ENCODE results near the gene ASB13.
"Not testable (repeated sequence)": the region's sequence is repeated elsewhere in the genome, so short reads cannot be mapped to it uniquely, and the experiment has no call there.

Gene ASB13

GRCh38 chr10:5595591-5595990, 70.8 kb downstream of the ASB13 start:
- Histone ChIP-seq H3K36me3 (ENCODE audit: insufficient read depth, low read length) (no peaks in the 10 kb centered on the region), H2AFZ (ENCODE audit: low read length, unreplicated experiment) (peak overlapping the region; percentile 73), H3K27me3 (ENCODE audit: insufficient read depth, low read length) (no peaks in the 10 kb centered on the region), H3K4me3 (ENCODE audit: low read depth, low read length) (peak overlapping the region; percentile 59), H3K4me1 (ENCODE audit: control insufficient read depth, insufficient read depth, low read length, unreplicated experiment) (peaks cover 28% of the 10 kb centered on the region), H3K27ac (ENCODE audit: low read depth, low read length) (peak overlapping the region; percentile 36), H3K79me2 (ENCODE audit: control insufficient read depth, insufficient read depth, low read length, unreplicated experiment) (no peaks in the 10 kb centered on the region)

GRCh38 chr10:5595095-5595494, 71.3 kb downstream of the ASB13 start:
- H3K27me3 ChIP-seq (ENCODE audit: insufficient read depth, low read length) = no peaks in the 10 kb centered on the region
- H3K4me3 ChIP-seq (ENCODE audit: low read depth, low read length) = no peak overlapping the region
- no peak overlapping the region for H2AFZ ChIP-seq (ENCODE audit: low read length, unreplicated experiment)
- H3K4me1 ChIP-seq (ENCODE audit: control insufficient read depth, insufficient read depth, low read length, unreplicated experiment) = peaks cover 28% of the 10 kb centered on the region
- H3K27ac ChIP-seq (ENCODE audit: low read depth, low read length) = no peak overlapping the region
- no peaks in the 10 kb centered on the region for H3K36me3 ChIP-seq (ENCODE audit: insufficient read depth, low read length)
- no peaks in the 10 kb centered on the region for H3K79me2 ChIP-seq (ENCODE audit: control insufficient read depth, insufficient read depth, low read length, unreplicated experiment)

- H3K4me3 ChIP-seq (ENCODE audit: low read depth, low read length) = no peak overlapping the region
- H2AFZ ChIP-seq (ENCODE audit: low read length, unreplicated experiment) = no peak overlapping the region
These were observed 71.9 kb downstream of the ASB13 start for GRCh38 chr10:5594271-5595049.

GRCh38 chr10:5593347-5593746, 73.0 kb downstream of the ASB13 start:
- H3K27me3 ChIP-seq (ENCODE audit: insufficient read depth, low read length); H3K4me3 ChIP-seq (ENCODE audit: low read depth, low read length); H3K36me3 ChIP-seq (ENCODE audit: insufficient read depth, low read length); H2AFZ ChIP-seq (ENCODE audit: low read length, unreplicated experiment); H3K27ac ChIP-seq (ENCODE audit: low read depth, low read length); H3K79me2 ChIP-seq (ENCODE audit: control insufficient read depth, insufficient read depth, low read length, unreplicated experiment): not testable (repeated sequence)
- H3K4me1 ChIP-seq (ENCODE audit: control insufficient read depth, insufficient read depth, low read length, unreplicated experiment) = peaks cover 35% of the 10 kb centered on the region

More at GRCh38 chr10:5594271-5595049, 71.9 kb downstream of the ASB13 start:
- no peaks in the 10 kb centered on the region for H3K27me3 ChIP-seq (ENCODE audit: insufficient read depth, low read length)
- H3K79me2 ChIP-seq (ENCODE audit: control insufficient read depth, insufficient read depth, low read length, unreplicated experiment) = no peaks in the 10 kb centered on the region
- H3K4me1 ChIP-seq (ENCODE audit: control insufficient read depth, insufficient read depth, low read length, unreplicated experiment) = peaks cover 34% of the 10 kb centered on the region
- H3K36me3 ChIP-seq (ENCODE audit: insufficient read depth, low read length) = no peaks in the 10 kb centered on the region
- H3K27ac ChIP-seq (ENCODE audit: low read depth, low read length) = no peak overlapping the region

GRCh38 chr10:5592070-5592469, 74.3 kb downstream of the ASB13 start:
- H3K27ac ChIP-seq (ENCODE audit: low read depth, low read length) = no peak overlapping the region
- H3K79me2 ChIP-seq (ENCODE audit: control insufficient read depth, insufficient read depth, low read length, unreplicated experiment) = no peaks in the 10 kb centered on the region
- H2AFZ ChIP-seq (ENCODE audit: low read length, unreplicated experiment) = no peak overlapping the region
- no peaks in the 10 kb centered on the region for H3K27me3 ChIP-seq (ENCODE audit: insufficient read depth, low read length)
- H3K36me3 ChIP-seq (ENCODE audit: insufficient read depth, low read length) = no peaks in the 10 kb centered on the region
- peaks cover 30% of the 10 kb centered on the region for H3K4me1 ChIP-seq (ENCODE audit: control insufficient read depth, insufficient read depth, low read length, unreplicated experiment)
- no peak overlapping the region for H3K4me3 ChIP-seq (ENCODE audit: low read depth, low read length)

GRCh38 chr10:5591336-5591824, 75.0 kb downstream of the ASB13 start:
- Histone ChIP-seq H2AFZ (ENCODE audit: low read length, unreplicated experiment) (no peak overlapping the region), H3K27ac (ENCODE audit: low read depth, low read length) (no peak overlapping the region), H3K4me3 (ENCODE audit: low read depth, low read length) (no peak overlapping the region), H3K27me3 (ENCODE audit: insufficient read depth, low read length) (no peaks in the 10 kb centered on the region), H3K36me3 (ENCODE audit: insufficient read depth, low read length) (no peaks in the 10 kb centered on the region), H3K79me2 (ENCODE audit: control insufficient read depth, insufficient read depth, low read length, unreplicated experiment) (no peaks in the 10 kb centered on the region), H3K4me1 (ENCODE audit: control insufficient read depth, insufficient read depth, low read length, unreplicated experiment) (peaks cover 23% of the 10 kb centered on the region)

GRCh38 chr10:5590816-5591215, 75.6 kb downstream of the ASB13 start:
- peaks cover 18% of the 10 kb centered on the region for H3K4me1 ChIP-seq (ENCODE audit: control insufficient read depth, insufficient read depth, low read length, unreplicated experiment)
- H3K79me2 ChIP-seq (ENCODE audit: control insufficient read depth, insufficient read depth, low read length, unreplicated experiment) = no peaks in the 10 kb centered on the region

GRCh38 chr10:5589661-5590511, 76.5 kb downstream of the ASB13 start:
- Histone ChIP-seq H2AFZ (ENCODE audit: low read length, unreplicated experiment) (no peak overlapping the region), H3K27me3 (ENCODE audit: insufficient read depth, low read length) (no peaks in the 10 kb centered on the region), H3K4me3 (ENCODE audit: low read depth, low read length) (no peak overlapping the region), H3K36me3 (ENCODE audit: insufficient read depth, low read length) (no peaks in the 10 kb centered on the region), H3K27ac (ENCODE audit: low read depth, low read length) (no peak overlapping the region), H3K4me1 (ENCODE audit: control insufficient read depth, insufficient read depth, low read length, unreplicated experiment) (peaks cover 14% of the 10 kb centered on the region), H3K79me2 (ENCODE audit: control insufficient read depth, insufficient read depth, low read length, unreplicated experiment) (no peaks in the 10 kb centered on the region)

More at GRCh38 chr10:5590816-5591215, 75.6 kb downstream of the ASB13 start:
- H3K27ac ChIP-seq (ENCODE audit: low read depth, low read length) = no peak overlapping the region
- H3K36me3 ChIP-seq (ENCODE audit: insufficient read depth, low read length) = no peaks in the 10 kb centered on the region
- H3K4me3 ChIP-seq (ENCODE audit: low read depth, low read length) = no peak overlapping the region
- H3K27me3 ChIP-seq (ENCODE audit: insufficient read depth, low read length) = no peaks in the 10 kb centered on the region
- no peak overlapping the region for H2AFZ ChIP-seq (ENCODE audit: low read length, unreplicated experiment)

- Histone ChIP-seq H3K27me3 (ENCODE audit: insufficient read depth, low read length) (no peaks in the 10 kb centered on the region), H3K27ac (ENCODE audit: low read depth, low read length) (no peak overlapping the region), H3K36me3 (ENCODE audit: insufficient read depth, low read length) (no peaks in the 10 kb centered on the region), H3K4me1 (ENCODE audit: control insufficient read depth, insufficient read depth, low read length, unreplicated experiment) (peaks cover 18% of the 10 kb centered on the region), H3K79me2 (ENCODE audit: control insufficient read depth, insufficient read depth, low read length, unreplicated experiment) (no peaks in the 10 kb centered on the region), H3K4me3 (ENCODE audit: low read depth, low read length) (no peak overlapping the region), H2AFZ (ENCODE audit: low read length, unreplicated experiment) (no peak overlapping the region)
These were observed 77.3 kb downstream of the ASB13 start for GRCh38 chr10:5589011-5589660.

All from ACC112 (cell line).